Measurements from ENCODE around the gene PEPD. TPM values are rescaled to one million over a fixed set of nuclear protein-coding genes. Genes with fewer than 3 reads are reported as not detected.
A peak's percentile ranks its signal among the peaks of the same experiment; 100 is the strongest.

The PEPD gene
- total and polyA plus RNA-seq, 10 of the 15 experiments (the other 5 are each of a cell fraction or from before 2014, with no cell fraction given) = 1.4 to 52.0 (median 20.2) TPM

GRCh38 chr19:33522371-33522662, 726 bp upstream of the PEPD start:
- Histone ChIP-seq H3K4me2 (ENCODE audit: control insufficient read depth, insufficient read depth) (peak overlapping the region; percentile 90), H3K27ac (ENCODE audit: control insufficient read depth, insufficient read depth) (no peak overlapping the region), H3K79me2 (ENCODE audit: control insufficient read depth, insufficient read depth, low read length) (no peaks in the 10 kb centered on the region), H3K4me1 (ENCODE audit: control insufficient read depth, insufficient read depth, low read length) (peaks cover 5% of the 10 kb centered on the region), H3K36me3 (ENCODE audit: control insufficient read depth in 2 of 2, insufficient read depth in 2 of 2, low read length in 1 of 2) (no peaks in the 10 kb centered on the region), H3K9ac (ENCODE audit: control insufficient read depth, insufficient read depth, low read length) (no peak overlapping the region; the same call in 1 of the 2 replicates), H3K27me3 (replicated peaks in 1 of 2; ENCODE audit: control insufficient read depth in 2 of 2, insufficient read depth in 2 of 2, low read length in 1 of 2) (no peaks in the 10 kb centered on the region; a peak in 1 of 4 replicates), H3K9me3 (replicated peaks; ENCODE audit: control insufficient read depth, insufficient read depth, low read length) (no peaks in the 10 kb centered on the region), H4K20me1 (ENCODE audit: control insufficient read depth, insufficient read depth) (no peaks in the 10 kb centered on the region), H3K4me3 (no peak overlapping the region; the same call in 1 of the 2 replicates), H2AFZ (ENCODE audit: control insufficient read depth, low read depth, low read length) (peak overlapping the region; percentile 85)
- no TSS peak for BruUV-seq (replicated peaks)
- no peak for FAIRE-seq
- POLR2A ChIA-PET = no interaction called here
- SMC1A ChIA-PET (ENCODE audit: uncharacterized antibody, unreplicated experiment) = no interaction called here
- CTCF ChIA-PET = no interaction called here
- DNase-seq (ENCODE audit: low read depth, low spot score) = no peak
- TF ChIP-seq CREB1 (IDR thresholded peaks at IDR 0.05; ENCODE audit: low read depth) (no peak), CBX5 (IDR thresholded peaks at IDR 0.05; ENCODE audit: low read depth) (no peak), CTCF (IDR thresholded peaks at IDR 0.05 in 2 of 3, conservative IDR thresholded peaks at IDR 0.05 in 1 of 3; ENCODE audit: control insufficient read depth in 2 of 3, extremely low read depth in 1 of 3, insufficient read depth in 1 of 3, low read depth in 3 of 3, low read length in 3 of 3) (no peak), E2F8 (IDR thresholded peaks at IDR 0.05; ENCODE audit: low read depth, partially characterized antibody) (no peak)
- TF ChIP-seq, protein P1, sequence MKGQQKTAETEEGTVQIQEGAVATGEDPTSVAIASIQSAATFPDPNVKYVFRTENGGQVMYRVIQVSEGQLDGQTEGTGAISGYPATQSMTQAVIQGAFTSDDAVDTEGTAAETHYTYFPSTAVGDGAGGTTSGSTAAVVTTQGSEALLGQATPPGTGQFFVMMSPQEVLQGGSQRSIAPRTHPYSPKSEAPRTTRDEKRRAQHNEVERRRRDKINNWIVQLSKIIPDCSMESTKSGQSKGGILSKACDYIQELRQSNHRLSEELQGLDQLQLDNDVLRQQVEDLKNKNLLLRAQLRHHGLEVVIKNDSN (IDR thresholded peaks at IDR 0.05; ENCODE audit: borderline replicate concordance, extremely low read length, insufficient read depth, low read depth, low read length) = no peak
- no peak for ATAC-seq
- in situ Hi-C loops (cut with MboI) (no loop called here), intact Hi-C loops (cut with micrococcal nuclease; ENCODE audit: unreplicated experiment) (no loop called here)
- RAD21 ChIA-PET (ENCODE audit: unreplicated experiment) = no interaction called here
- 55% methylated on average over 4 of the region's 5 CpGs for WGBS (ENCODE audit: insufficient coverage, insufficient replicate concordance, low lambda C conversion rate, missing lambda C conversion rate)
